Transverse colon (tissue), 4 donors: Measurements from ENCODE around the gene TYMS. TPM values are rescaled to one million over a fixed set of nuclear protein-coding genes. Genes with fewer than 3 reads are reported as not detected.

Source experiments
- DNase-seq: peaks from one replicate; pipeline ENCODE4 v3.0.0-alpha.2; 2019
- H3K27ac ChIP-seq, 4 donors: fragments of 200-600 bp; sonication (generic); 2 replicates each; pipeline ENCODE4 v1.5.1; 2016 to 2018; ENCODE audit warnings: inconsistent platforms in 4 of 4
- H3K27me3 ChIP-seq: fragments of 200-600 bp; sonication (generic); 2 replicates; pipeline ENCODE4 v1.5.1; 2017; ENCODE audit warnings: inconsistent platforms
- H3K36me3 ChIP-seq, 4 donors: fragments of 200-600 bp; sonication (generic); 2 replicates each; pipeline ENCODE4 v1.5.1; 2017 to 2019; ENCODE audit warnings: inconsistent platforms in 4 of 4
- H3K4me1 ChIP-seq, 4 donors: fragments of 200-600 bp; sonication (generic); 2 replicates each; pipeline ENCODE4 v1.5.1; 2017 to 2020; ENCODE audit warnings: inconsistent platforms in 4 of 4
- H3K4me3 ChIP-seq, 4 donors: fragments of 200-600 bp; sonication (generic); 1 replicate in 1 of 4; 2 replicates in 3 of 4; pipeline versions ENCODE4 v1.5.1 to v1.6.1; 2017 to 2019; ENCODE audit warnings: inconsistent platforms in 4 of 4
- H3K9me3 ChIP-seq, 2 donors: fragments of 200-600 bp; sonication (generic); 2 replicates each; pipeline ENCODE4 v1.5.1; 2017 to 2019; ENCODE audit warnings: inconsistent platforms in 2 of 2
- CTCF ChIP-seq, 5 experiments: fragments of 200-600 bp in 3 of 5; fragments of 450-650 bp in 2 of 5; sonication (generic) in 3 of 5; IDR thresholded peaks; 1 replicate in 2 of 5; 2 replicates in 3 of 5; pipeline ENCODE4 v1.5.1; 2016 to 2017; ENCODE audit warnings: antibody characterized with exemption in 5 of 5, inconsistent platforms in 3 of 5, mild to moderate bottlenecking in 2 of 5, moderate library complexity in 1 of 5
- EP300 ChIP-seq: sonication (generic); formaldehyde crosslinking; IDR thresholded peaks from one replicate; pipeline ENCODE4 v1.6.1; 2017; ENCODE audit warnings: antibody characterized with exemption, low read depth
- POLR2A ChIP-seq: fragments of 450-650 bp; IDR thresholded peaks from one replicate; pipeline ENCODE4 v1.6.1; 2016; ENCODE audit warnings: antibody characterized with exemption, mild to moderate bottlenecking, moderate library complexity
- POLR2AphosphoS5 ChIP-seq, 3 donors: sonication (generic); formaldehyde crosslinking; IDR thresholded peaks; one replicate each; pipeline ENCODE4 v1.6.1; 2016; ENCODE audit warnings: antibody characterized with exemption in 3 of 3
- WGBS, 2 donors: methylation state at CpG; one replicate each; pipeline ENCODE4 v1.1.5; 2018; ENCODE audit warnings: low coverage in 1 of 2; 5-methylcytosine and 5-hydroxymethylcytosine counted together
- in situ Hi-C, 4 donors: fragments of 200-750 bp; cut with MboI; loops; one replicate each; pipeline versions ENCODE4 v1.15.0 to v1.15.1; 2017; ENCODE audit warnings: low sequenced_read_pairs in 3 of 4, low pct_ligation_motif_present in 1 of 4, low pct_unique_long_range_greater_than_20kb in 1 of 4
- intact Hi-C: fragments of 100-400 bp; cut with DNase I; formaldehyde crosslinking; loops from one replicate; pipeline ENCODE4 v1.15.1; 2023; ENCODE audit warnings: low total_unique reads
- total RNA-seq, 4 donors: library from RNA; depleted of rRNA; stranded (reverse); fragments of >200 nt; gene quantifications; one replicate each; pipeline ENCODE4 v1.1.0, GENCODE V29; 2016

TYMS gene
- total RNA-seq, 4 donors from 2014 or later, result 3.2 to 5.9 (median 4.7) TPM

- Histone ChIP-seq H3K4me3 (no peak overlapping the region), H3K27ac (no peak overlapping the region), H3K36me3 (no peaks in the 10 kb centered on the region), H3K27me3 (no peaks in the 10 kb centered on the region), H3K9me3 (no peaks in the 10 kb centered on the region), H3K4me1 (peaks cover 0 to 7% (median 4%) of the 10 kb centered on the region in 4 donors)
- TF ChIP-seq CTCF (IDR thresholded peaks at IDR 0.05) (no peak), EP300 (no peak), POLR2A (no peak), POLR2AphosphoS5 (IDR thresholded peaks at IDR 0.05) (no peak)
- intact Hi-C loops (no loop called here), in situ Hi-C loops (no loop called here)
- no peak for DNase-seq
- 88 to 97% methylated on average over 3 to 4 of the region's 4 CpGs for WGBS, 2 donors
Measured at GRCh38 chr18:662197-662596, 4.7 kb downstream of the TYMS start.

GRCh38 chr18:666177-666576, 8.7 kb downstream of the TYMS start:
- 96% methylated on average over 8 of the region's 8 CpGs; no CpG with 5 or more reads in 1 of the 2 donors for WGBS, 2 donors
- H3K27ac ChIP-seq, result no peak overlapping the region
- intact Hi-C loops, result no loop called here
- in situ Hi-C loops, result no loop called here
- H3K36me3 ChIP-seq, result peaks cover 0 to 11% (median 5%) of the 10 kb centered on the region in 4 donors
- no peaks in the 10 kb centered on the region for H3K27me3 ChIP-seq
- TF ChIP-seq EP300 (no peak), CTCF (IDR thresholded peaks at IDR 0.05) (peak in 2 of 5 experiments; percentile 6 to 9)
- H3K9me3 ChIP-seq, result no peaks in the 10 kb centered on the region
- H3K4me3 ChIP-seq, result no peak overlapping the region
- H3K4me1 ChIP-seq, result no peaks in the 10 kb centered on the region
- no peak for DNase-seq

GRCh38 chr18:666628-667027, 9.2 kb downstream of the TYMS start:
- no peak overlapping the region for H3K27ac ChIP-seq
- in situ Hi-C loops (no loop called here), intact Hi-C loops (no loop called here)
- TF ChIP-seq POLR2AphosphoS5 (IDR thresholded peaks at IDR 0.05) (no peak), POLR2A (no peak), CTCF (IDR thresholded peaks at IDR 0.05) (no peak), EP300 (no peak)
- no peaks in the 10 kb centered on the region for H3K9me3 ChIP-seq
- H3K36me3 ChIP-seq, result peaks cover 0 to 14% (median 5%) of the 10 kb centered on the region in 4 donors
- no peaks in the 10 kb centered on the region for H3K27me3 ChIP-seq
- no peak for DNase-seq
- no peak overlapping the region for H3K4me3 ChIP-seq
- 92 to 100% methylated on average over 3 of the region's 3 CpGs for WGBS, 2 donors
- no peaks in the 10 kb centered on the region for H3K4me1 ChIP-seq

- H3K9me3 ChIP-seq, result no peaks in the 10 kb centered on the region
- H3K4me1 ChIP-seq, result no peaks in the 10 kb centered on the region
- DNase-seq, result no peak
- 38 to 47% methylated on average over 1 of the region's 1 CpG for WGBS, 2 donors
- no peak overlapping the region for H3K4me3 ChIP-seq
- TF ChIP-seq EP300, result no peak
- no peak for TF ChIP-seq POLR2A
- no peak for TF ChIP-seq POLR2AphosphoS5 (IDR thresholded peaks at IDR 0.05)
- no peak for TF ChIP-seq CTCF (IDR thresholded peaks at IDR 0.05)
- peaks cover 0 to 21% (median 9%) of the 10 kb centered on the region in 4 donors for H3K36me3 ChIP-seq
- in situ Hi-C loops (no loop called here), intact Hi-C loops (no loop called here)
- no peak overlapping the region for H3K27ac ChIP-seq
- no peaks in the 10 kb centered on the region for H3K27me3 ChIP-seq
Measured at GRCh38 chr18:668260-668659, 10.8 kb downstream of the TYMS start.
